ENCODE data around the gene PUSL1.

Gene PUSL1

DNA sequence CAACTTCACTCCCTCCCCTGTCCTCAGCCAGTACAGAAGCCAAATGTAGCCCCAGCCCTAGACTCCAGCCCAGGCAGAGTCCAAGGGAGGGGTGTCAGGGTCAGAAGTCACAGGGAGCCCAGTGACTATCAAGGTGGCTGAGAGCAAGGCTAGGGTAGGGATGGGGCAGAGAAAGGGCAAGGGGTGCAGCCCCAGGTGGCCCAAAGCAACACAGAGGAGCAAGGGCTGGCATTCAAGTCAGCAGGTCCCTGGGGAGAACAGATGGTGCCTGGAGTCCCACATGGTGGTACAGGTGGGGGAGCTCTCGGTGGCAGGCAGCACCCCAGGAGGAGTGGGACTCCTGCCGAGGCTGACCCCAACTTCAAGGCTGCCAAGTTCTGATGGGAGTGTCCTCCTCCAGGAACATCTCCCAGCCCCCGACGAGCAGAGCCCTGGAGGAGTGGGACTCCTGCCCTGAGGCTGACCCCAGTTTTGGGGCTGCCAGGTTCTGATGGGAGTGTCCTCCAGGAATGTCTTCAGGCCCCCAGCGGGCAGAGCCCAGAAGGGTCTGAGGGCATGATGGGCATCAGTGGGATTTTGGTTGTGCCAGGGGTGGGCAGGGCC lies 44.5 kb downstream of the PUSL1 start:
- peak overlapping the region in 1 of 2 donors; percentile 63 for H3K27ac ChIP-seq
- no peak for DNase-seq
- no peak overlapping the region for H3K4me3 ChIP-seq
- H3K9me3 ChIP-seq = no peaks in the 10 kb centered on the region
- no peaks in the 10 kb centered on the region for H3K27me3 ChIP-seq
- H3K4me1 ChIP-seq = peaks cover 0 to 73% (median 60%) of the 10 kb centered on the region in 4 donors
- TF ChIP-seq, protein P1, sequence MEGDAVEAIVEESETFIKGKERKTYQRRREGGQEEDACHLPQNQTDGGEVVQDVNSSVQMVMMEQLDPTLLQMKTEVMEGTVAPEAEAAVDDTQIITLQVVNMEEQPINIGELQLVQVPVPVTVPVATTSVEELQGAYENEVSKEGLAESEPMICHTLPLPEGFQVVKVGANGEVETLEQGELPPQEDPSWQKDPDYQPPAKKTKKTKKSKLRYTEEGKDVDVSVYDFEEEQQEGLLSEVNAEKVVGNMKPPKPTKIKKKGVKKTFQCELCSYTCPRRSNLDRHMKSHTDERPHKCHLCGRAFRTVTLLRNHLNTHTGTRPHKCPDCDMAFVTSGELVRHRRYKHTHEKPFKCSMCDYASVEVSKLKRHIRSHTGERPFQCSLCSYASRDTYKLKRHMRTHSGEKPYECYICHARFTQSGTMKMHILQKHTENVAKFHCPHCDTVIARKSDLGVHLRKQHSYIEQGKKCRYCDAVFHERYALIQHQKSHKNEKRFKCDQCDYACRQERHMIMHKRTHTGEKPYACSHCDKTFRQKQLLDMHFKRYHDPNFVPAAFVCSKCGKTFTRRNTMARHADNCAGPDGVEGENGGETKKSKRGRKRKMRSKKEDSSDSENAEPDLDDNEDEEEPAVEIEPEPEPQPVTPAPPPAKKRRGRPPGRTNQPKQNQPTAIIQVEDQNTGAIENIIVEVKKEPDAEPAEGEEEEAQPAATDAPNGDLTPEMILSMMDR (IDR thresholded peaks at IDR 0.05) = no peak
- intact Hi-C loops (cut with DNase I; ENCODE audit: low total_unique reads) = no loop called here
- peaks cover 9 to 27% (median 24%) of the 10 kb centered on the region in 3 donors for H3K36me3 ChIP-seq

DNA sequence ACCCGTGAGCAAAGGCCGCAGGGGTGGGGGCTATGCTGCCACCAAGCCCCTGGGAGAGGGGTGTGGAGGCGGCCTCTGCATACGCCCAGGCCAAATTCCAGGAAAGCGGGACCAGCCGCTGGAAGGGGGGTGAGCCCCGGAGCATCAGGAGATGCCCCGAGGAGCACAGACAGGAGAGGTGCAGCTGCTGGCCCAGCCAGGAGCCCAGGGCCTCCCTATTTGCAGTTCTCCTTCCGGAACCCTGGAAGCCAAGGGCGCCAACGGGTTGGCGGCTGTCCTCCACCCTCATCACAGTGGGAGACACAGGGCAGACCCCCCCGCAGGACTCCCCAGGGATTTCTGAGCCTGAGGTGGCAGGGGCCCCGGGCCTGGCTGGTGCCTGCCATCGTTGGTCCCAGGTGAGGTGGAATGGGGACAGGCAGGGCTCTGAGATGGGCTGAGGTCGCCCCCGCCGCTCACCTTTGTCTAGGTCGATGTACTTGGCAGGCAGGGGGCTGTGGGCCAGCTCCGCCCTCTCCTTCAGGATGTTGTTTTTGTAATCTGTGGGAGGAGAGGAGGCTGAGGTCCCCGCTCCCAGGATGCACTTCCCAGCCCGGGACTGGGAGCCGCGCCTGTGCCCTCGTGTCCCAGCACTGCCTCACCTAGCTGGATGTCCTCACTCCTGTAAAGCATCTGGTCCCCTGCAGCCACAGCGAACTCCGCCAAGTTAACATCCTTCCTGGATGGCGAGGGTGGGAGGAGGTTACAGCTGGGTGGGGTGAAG lies 45.2 kb downstream of the PUSL1 start:
- peaks cover 9 to 27% (median 24%) of the 10 kb centered on the region in 3 donors for H3K36me3 ChIP-seq
- TF ChIP-seq, protein P1 (IDR thresholded peaks at IDR 0.05) = no peak
- no peaks in the 10 kb centered on the region for H3K9me3 ChIP-seq
- H3K27ac ChIP-seq = peak overlapping the region; percentile 19 to 39
- no peak overlapping the region for H3K4me3 ChIP-seq
- DNase-seq = no peak
- H3K27me3 ChIP-seq = no peaks in the 10 kb centered on the region
- peaks cover 0 to 73% (median 60%) of the 10 kb centered on the region in 4 donors for H3K4me1 ChIP-seq
- intact Hi-C loops (cut with DNase I; ENCODE audit: low total_unique reads) = no loop called here

DNA sequence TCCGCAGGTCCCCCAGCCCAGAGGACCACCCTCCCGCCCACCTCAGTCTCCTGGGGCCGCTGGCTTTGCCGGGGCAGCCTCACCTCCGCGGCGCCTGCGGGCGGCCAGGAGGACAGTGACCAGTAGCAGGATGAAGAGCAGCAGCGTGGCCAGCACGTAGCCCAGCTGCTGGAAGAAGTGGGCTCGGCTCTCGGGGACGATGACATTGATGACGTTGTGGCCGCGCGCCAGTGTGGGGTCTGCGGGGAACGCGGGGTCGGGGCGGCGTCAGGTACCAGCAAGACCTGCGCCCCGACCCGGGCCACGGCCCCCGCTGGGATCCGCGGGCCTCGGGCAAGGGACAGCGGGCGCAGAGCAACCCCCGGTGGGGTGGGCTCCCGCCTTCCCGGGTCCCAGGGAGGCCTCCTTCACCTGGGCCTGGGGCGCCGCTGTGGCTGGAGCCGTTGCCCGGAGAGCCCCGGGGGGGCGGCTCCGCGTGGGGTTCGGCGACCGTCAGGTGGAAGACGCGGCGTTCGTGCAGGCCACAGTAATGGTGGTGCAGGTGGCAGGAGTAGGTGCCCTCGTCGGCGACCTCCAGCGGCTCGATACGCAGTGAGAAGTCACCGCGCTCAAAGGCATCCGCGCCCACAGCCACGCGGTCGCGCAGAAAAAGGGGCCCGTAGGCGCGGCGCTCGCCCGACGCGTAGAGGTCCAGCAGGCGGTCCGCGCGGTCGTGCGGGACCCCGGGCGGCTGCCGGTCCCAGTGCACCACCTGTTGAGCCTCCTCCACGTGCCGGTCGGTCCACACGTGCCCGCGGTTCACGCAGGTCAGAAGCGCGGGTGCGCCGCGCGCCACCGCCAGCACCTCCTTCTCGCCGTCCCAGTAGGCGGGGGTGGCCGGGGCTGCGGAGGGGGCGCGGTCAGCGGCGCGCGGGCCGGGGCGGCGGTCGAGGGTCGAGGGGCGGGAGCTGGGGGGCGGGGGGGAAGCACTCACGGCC lies 46.2 kb downstream of the PUSL1 start:
- H3K27ac ChIP-seq = peak overlapping the region; percentile 94 to 97
- DNase-seq = no peak
- peaks cover 9 to 27% (median 24%) of the 10 kb centered on the region in 3 donors for H3K36me3 ChIP-seq
- intact Hi-C loops (cut with DNase I; ENCODE audit: low total_unique reads) = no loop called here
- TF ChIP-seq, protein P1 (IDR thresholded peaks at IDR 0.05) = no peak
- peak overlapping the region; percentile 71 to 78 for H3K4me3 ChIP-seq
- H3K9me3 ChIP-seq = no peaks in the 10 kb centered on the region
- no peaks in the 10 kb centered on the region for H3K27me3 ChIP-seq
- H3K4me1 ChIP-seq = peaks cover 0 to 83% (median 70%) of the 10 kb centered on the region in 4 donors

DNA sequence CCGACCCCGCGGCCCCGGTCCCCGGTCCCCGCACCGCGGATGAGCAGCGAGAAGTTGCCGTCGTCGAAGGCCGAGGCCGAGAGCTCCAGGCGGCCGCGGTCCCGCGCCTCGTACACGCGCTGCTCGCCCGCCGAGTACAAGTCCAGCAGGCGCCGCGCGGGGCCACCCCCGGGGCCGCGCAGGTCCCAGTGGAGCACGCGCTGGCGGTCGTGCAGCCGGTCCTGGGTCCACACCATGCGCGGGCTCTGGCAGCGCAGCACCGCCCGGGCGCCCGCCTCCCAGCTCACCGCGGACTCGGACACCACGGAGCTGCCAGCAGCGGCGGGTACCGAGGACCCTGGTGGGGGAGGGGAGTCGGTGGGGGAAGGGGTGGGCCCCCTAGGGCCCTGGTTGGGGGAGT lies 47.0 kb downstream of the PUSL1 start:
- TF ChIP-seq, protein P1 (IDR thresholded peaks at IDR 0.05) = no peak
- Histone ChIP-seq H3K27ac (peak overlapping the region; percentile 94 to 97), H3K9me3 (no peaks in the 10 kb centered on the region), H3K27me3 (no peaks in the 10 kb centered on the region), H3K4me3 (peak overlapping the region; percentile 71 to 78), H3K36me3 (peaks cover 9 to 27% (median 24%) of the 10 kb centered on the region in 3 donors), H3K4me1 (peaks cover 0 to 91% (median 77%) of the 10 kb centered on the region in 4 donors)
- DNase-seq = peak in 1 of 2 donors; percentile 84
- intact Hi-C loops (cut with DNase I; ENCODE audit: low total_unique reads) = no loop called here

DNA sequence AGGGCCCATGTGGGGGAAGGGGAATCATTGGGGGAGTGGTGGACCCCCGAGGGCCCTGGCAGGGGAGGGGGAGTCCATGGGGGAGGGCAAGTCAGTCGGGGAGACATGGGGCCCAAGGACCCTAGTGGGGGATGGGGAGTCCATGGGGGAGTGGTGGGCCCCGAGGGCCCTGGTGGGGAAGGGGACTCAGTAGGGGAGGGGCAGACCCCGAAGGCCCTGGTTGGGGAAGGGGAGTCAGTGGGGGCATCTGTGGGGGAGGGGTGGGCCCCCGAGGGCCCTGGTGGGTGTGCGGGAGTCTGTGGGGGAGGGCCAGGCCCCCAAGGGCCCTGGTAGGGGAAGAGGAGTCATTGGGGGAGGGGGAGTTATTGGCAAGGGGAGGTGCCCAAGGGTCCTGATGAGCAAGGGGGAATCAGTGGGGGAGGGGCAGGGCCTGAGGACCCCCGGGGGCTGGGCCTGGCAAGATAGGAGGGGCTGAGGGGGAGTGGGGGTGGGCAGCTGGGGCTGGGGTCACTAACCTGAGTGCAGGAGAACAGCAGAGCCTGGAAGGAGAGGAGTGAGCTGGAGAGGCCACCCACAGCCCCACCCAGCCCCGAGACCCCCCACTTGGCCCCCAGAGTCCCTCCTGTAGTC lies 47.9 kb downstream of the PUSL1 start:
- intact Hi-C loops (cut with DNase I; ENCODE audit: low total_unique reads) = no loop called here
- Histone ChIP-seq H3K4me1 (peaks cover 0 to 99% (median 84%) of the 10 kb centered on the region in 4 donors), H3K4me3 (peak overlapping the region; percentile 71 to 78), H3K36me3 (peaks cover 9 to 27% (median 24%) of the 10 kb centered on the region in 3 donors), H3K9me3 (no peaks in the 10 kb centered on the region), H3K27me3 (no peaks in the 10 kb centered on the region), H3K27ac (peak overlapping the region; percentile 94 to 97)
- TF ChIP-seq, protein P1 (IDR thresholded peaks at IDR 0.05) = no peak
- DNase-seq = no peak

Data from tibial artery (tissue), 4 donors.